Stimulated activated naive B cell treated with anti-CD40 and anti-IgM and Interleukin-4, amounts not matched to agents 10 μg/mL and 1 μg/mL and 100 μg/mL, for 72 hours (primary cell): ENCODE measurements around the gene CENPVL1.

Experiments
- ATAC-seq, 2 donors: fragments of 150-1000 bp; cut with Tn5 transposase; replicated peaks; 2 replicates each; pipeline ENCODE4 v1.10.0; 2021; ENCODE audit warnings: moderate library complexity in 1 of 2
- DNase-seq: peaks from one replicate; pipeline ENCODE4 v3.0.0; 2021
- H3K27ac Mint-ChIP-seq: one replicate; pipeline ENCODE4 v1.8.0; 2022; ENCODE audit warnings: mild to moderate bottlenecking, mixed read lengths
- H3K27me3 Mint-ChIP-seq, 2 donors: one replicate each; pipeline ENCODE4 v1.8.0; 2022; ENCODE audit warnings: mixed read lengths in 2 of 2
- H3K36me3 Mint-ChIP-seq, 2 donors: one replicate each; pipeline ENCODE4 v1.8.0; 2022; ENCODE audit warnings: mixed read lengths in 2 of 2, mild to moderate bottlenecking in 1 of 2
- H3K4me1 Mint-ChIP-seq, 2 donors: one replicate each; pipeline ENCODE4 v1.8.0; 2022; ENCODE audit warnings: mixed read lengths in 2 of 2, mild to moderate bottlenecking in 1 of 2
- H3K4me3 Mint-ChIP-seq, 2 donors: one replicate each; pipeline ENCODE4 v1.8.0; 2022; ENCODE audit warnings: mild to moderate bottlenecking in 2 of 2, mixed read lengths in 2 of 2, moderate library complexity in 1 of 2
- H3K9me3 Mint-ChIP-seq, 2 donors: one replicate each; pipeline ENCODE4 v1.8.0; 2022; ENCODE audit warnings: mixed read lengths in 2 of 2, mild to moderate bottlenecking in 1 of 2

Gene CENPVL1

GRCh38 chrX:51759055-51759839 is 48.9 kb downstream of the CENPVL1 start:
- Mint-ChIP-seq H3K4me3 (no peak overlapping the region), H3K4me1 (no peaks in the 10 kb centered on the region), H3K36me3 (no peaks in the 10 kb centered on the region), H3K27ac (no peak overlapping the region), H3K27me3 (no peaks in the 10 kb centered on the region), H3K9me3 (no peaks in the 10 kb centered on the region)
- ATAC-seq (no peak), DNase-seq (no peak)

- Mint-ChIP-seq H3K36me3 (no peaks in the 10 kb centered on the region), H3K4me1 (no peaks in the 10 kb centered on the region)
Observed at GRCh38 chrX:51760657-51761056, 50.3 kb downstream of the CENPVL1 start.

More at GRCh38 chrX:51760657-51761056, 50.3 kb downstream of the CENPVL1 start:
- H3K27ac Mint-ChIP-seq: no peak overlapping the region
- no peak for DNase-seq
- no peaks in the 10 kb centered on the region for H3K9me3 Mint-ChIP-seq
- ATAC-seq: no peak
- H3K27me3 Mint-ChIP-seq: peaks cover 2 to 4% of the 10 kb centered on the region in 2 donors
- H3K4me3 Mint-ChIP-seq: no peak overlapping the region
